ENCODE results near the gene MEX3B. TPM values are rescaled to one million over a fixed set of nuclear protein-coding genes. Genes with fewer than 3 reads are reported as not detected.
"Not testable (repeated sequence)": the region's sequence is repeated elsewhere in the genome, so short reads cannot be mapped to it uniquely, and the experiment has no call there.

The MEX3B gene
- total and polyA plus RNA-seq, 12 donors, result 0.22 to 1.6 (median 0.88) TPM

GRCh38 chr15:82030176-82030575 is 15.6 kb downstream of the MEX3B start:
- Histone ChIP-seq H3K9me3 (replicated peaks in 1 of 3) (no peaks in the 10 kb centered on the region), H3K27me3 (no peaks in the 10 kb centered on the region), H3K4me1 (replicated peaks in 1 of 2) (no peaks in the 10 kb centered on the region), H3K36me3 (replicated peaks in 1 of 2) (no peaks in the 10 kb centered on the region), H3K4me3 (no peak overlapping the region), H3K27ac (no peak overlapping the region)
- no peak for DNase-seq
- intact Hi-C loops (cut with DNase I), result no loop called here
- 68 to 88% (median 82%) methylated on average over 2 of the region's 2 CpGs for WGBS, 4 donors
- no peak for TF ChIP-seq POLR2A (IDR thresholded peaks at IDR 0.05)
- TF ChIP-seq, protein P1, sequence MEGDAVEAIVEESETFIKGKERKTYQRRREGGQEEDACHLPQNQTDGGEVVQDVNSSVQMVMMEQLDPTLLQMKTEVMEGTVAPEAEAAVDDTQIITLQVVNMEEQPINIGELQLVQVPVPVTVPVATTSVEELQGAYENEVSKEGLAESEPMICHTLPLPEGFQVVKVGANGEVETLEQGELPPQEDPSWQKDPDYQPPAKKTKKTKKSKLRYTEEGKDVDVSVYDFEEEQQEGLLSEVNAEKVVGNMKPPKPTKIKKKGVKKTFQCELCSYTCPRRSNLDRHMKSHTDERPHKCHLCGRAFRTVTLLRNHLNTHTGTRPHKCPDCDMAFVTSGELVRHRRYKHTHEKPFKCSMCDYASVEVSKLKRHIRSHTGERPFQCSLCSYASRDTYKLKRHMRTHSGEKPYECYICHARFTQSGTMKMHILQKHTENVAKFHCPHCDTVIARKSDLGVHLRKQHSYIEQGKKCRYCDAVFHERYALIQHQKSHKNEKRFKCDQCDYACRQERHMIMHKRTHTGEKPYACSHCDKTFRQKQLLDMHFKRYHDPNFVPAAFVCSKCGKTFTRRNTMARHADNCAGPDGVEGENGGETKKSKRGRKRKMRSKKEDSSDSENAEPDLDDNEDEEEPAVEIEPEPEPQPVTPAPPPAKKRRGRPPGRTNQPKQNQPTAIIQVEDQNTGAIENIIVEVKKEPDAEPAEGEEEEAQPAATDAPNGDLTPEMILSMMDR (IDR thresholded peaks at IDR 0.05), result no peak

DNA sequence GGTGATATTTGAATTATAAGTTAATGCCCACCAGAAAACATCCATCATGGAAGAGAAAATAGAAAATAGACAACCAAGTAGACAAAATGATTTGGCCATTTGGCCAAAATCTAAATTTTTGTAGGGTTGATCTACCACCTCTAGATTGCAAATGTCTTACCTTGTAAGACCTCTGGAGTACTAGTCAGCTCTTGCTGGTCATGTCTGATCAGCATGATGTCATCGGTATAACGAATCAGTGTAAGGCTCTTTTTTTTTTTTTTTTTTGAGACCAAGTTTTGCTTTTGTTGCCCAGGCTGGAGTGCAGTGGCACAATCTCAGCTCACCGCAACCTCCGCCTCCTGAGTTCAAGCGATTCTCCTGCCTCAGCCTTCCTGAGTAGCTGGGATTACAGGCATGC is 17.7 kb downstream of the MEX3B start:
- H3K4me1 ChIP-seq (replicated peaks in 1 of 2); H3K27ac ChIP-seq; H3K9me3 ChIP-seq (replicated peaks in 1 of 3); H3K36me3 ChIP-seq (replicated peaks in 1 of 2); DNase-seq; H3K4me3 ChIP-seq; H3K27me3 ChIP-seq; intact Hi-C loops (cut with DNase I): not testable (repeated sequence)
- WGBS, 4 donors, result 66 to 81% (median 72%) methylated on average over 5 of the region's 5 CpGs

DNA sequence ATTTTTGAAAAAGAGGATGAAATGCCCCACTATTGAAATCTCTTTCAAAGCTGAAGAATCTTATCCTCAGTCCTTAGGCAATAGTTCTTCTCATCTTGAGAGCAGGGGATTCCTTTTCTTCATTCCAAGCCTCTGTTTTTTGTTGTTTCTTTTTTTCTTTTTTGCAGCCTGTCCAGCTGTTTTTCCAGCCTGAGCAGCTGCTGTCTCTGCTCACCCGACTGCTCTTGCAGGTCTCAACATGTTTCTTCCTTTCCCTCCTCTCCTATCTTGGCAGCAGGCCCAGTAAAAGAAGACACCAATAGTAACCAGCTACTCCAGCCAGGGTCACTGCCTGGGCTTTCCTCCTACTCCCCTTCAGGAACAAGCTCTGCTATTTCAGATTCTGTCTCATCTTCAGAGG is 23.8 kb downstream of the MEX3B start:
- Histone ChIP-seq H3K4me3 (no peak overlapping the region), H3K27ac (no peak overlapping the region), H3K9me3 (replicated peaks in 1 of 3) (no peaks in the 10 kb centered on the region), H3K36me3 (replicated peaks in 1 of 2) (no peaks in the 10 kb centered on the region), H3K27me3 (no peaks in the 10 kb centered on the region), H3K4me1 (replicated peaks in 1 of 2) (no peaks in the 10 kb centered on the region)
- intact Hi-C loops (cut with DNase I), result no loop called here
- no peak for TF ChIP-seq POLR2A (IDR thresholded peaks at IDR 0.05)
- TF ChIP-seq, protein P1 (IDR thresholded peaks at IDR 0.05), result no peak
- DNase-seq, result peak in 2 of 7 donors; percentile 7 to 21
- WGBS, 4 donors, result 0 to 4% (median 0%) methylated on average over 1 of the region's 1 CpG

GRCh38 chr15:82020625-82021394 is 25.0 kb downstream of the MEX3B start:
- TF ChIP-seq POLR2A (IDR thresholded peaks at IDR 0.05), result no peak
- TF ChIP-seq, protein P1 (IDR thresholded peaks at IDR 0.05), result no peak

DNA sequence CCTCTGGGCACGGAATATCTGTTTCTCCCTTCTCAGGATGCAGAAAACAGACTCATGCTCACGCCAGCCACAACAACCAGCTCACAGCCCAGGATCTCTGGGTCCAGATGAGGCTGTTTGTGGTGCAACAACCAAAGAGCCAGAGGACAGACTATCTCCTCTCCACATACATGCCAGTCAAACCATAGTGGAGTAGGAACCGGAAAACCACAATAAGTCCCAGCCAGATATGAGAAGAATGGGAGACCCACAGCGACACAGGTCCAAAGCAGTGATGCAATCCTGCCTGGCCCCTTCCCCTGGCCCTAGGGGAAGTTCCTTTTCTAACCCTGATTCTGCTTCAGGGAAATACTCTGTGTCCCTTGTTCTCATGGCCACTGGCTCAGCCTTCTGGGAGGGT is 27.6 kb downstream of the MEX3B start:
- Histone ChIP-seq H3K9me3 (replicated peaks in 1 of 3) (no peaks in the 10 kb centered on the region), H3K27ac (no peak overlapping the region), H3K27me3 (no peaks in the 10 kb centered on the region), H3K36me3 (replicated peaks in 1 of 2) (no peaks in the 10 kb centered on the region), H3K4me1 (replicated peaks in 1 of 2) (no peaks in the 10 kb centered on the region), H3K4me3 (no peak overlapping the region)
- no peak for TF ChIP-seq POLR2A (IDR thresholded peaks at IDR 0.05)
- TF ChIP-seq, protein P1 (IDR thresholded peaks at IDR 0.05), result no peak
- intact Hi-C loops (cut with DNase I), result no loop called here
- no peak for DNase-seq
- 60 to 87% (median 64%) methylated on average over 3 to 4 of the region's 4 CpGs; no CpG with 5 or more reads in 1 of the 4 donors for WGBS, 4 donors

More at GRCh38 chr15:82020625-82021394, 25.0 kb downstream of the MEX3B start:
- no peaks in the 10 kb centered on the region for H3K36me3 ChIP-seq (replicated peaks in 1 of 2)
- intact Hi-C loops (cut with DNase I), result no loop called here
- H3K4me3 ChIP-seq, result no peak overlapping the region
- DNase-seq, result no peak
- WGBS, 4 donors, result 58 to 74% (median 68%) methylated on average over 3 of the region's 3 CpGs
- no peak overlapping the region for H3K27ac ChIP-seq
- no peaks in the 10 kb centered on the region for H3K4me1 ChIP-seq (replicated peaks in 1 of 2)
- no peaks in the 10 kb centered on the region for H3K9me3 ChIP-seq (replicated peaks in 1 of 3)
- no peaks in the 10 kb centered on the region for H3K27me3 ChIP-seq
